Lower leg skin (tissue), 3 donors: ENCODE data around the gene THUMPD2.

Experiments used
- POLR2A ChIP-seq, 2 donors: fragments of 450-650 bp; IDR thresholded peaks; one replicate each; pipeline ENCODE4 v1.6.1; 2016 to 2017; ENCODE audit warnings: antibody characterized with exemption in 2 of 2, mild to moderate bottlenecking in 1 of 2, moderate library complexity in 1 of 2
- TF ChIP-seq, protein P1 (sequence below), 3 donors: fragments of 450-650 bp; IDR thresholded peaks; one replicate each; pipeline ENCODE4 v1.5.1; 2016; ENCODE audit warnings: antibody characterized with exemption in 3 of 3, mild to moderate bottlenecking in 3 of 3, moderate library complexity in 2 of 3

DNA sequence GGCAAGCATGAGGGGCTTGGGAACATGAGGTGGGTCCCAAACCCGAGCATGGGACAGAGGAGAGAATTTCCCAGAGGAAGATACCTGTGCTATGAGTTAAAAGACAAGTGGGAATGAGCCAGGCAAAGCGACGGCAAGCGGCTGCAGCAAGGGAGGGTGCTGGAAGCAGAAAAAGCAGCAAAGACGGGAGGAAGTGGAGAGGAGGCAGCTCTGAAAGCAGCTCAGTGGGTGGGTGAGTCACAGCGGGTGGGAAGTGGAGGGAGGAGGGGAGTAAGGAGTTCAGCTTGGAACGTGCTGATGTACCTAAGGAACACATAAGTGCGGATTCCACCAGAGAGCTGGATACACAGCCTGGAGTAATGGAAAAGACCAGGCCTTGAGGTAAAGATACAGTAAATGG, 41.4 kb downstream of the THUMPD2 start:
- TF ChIP-seq POLR2A (IDR thresholded peaks at IDR 0.05): no peak
- TF ChIP-seq, protein P1, sequence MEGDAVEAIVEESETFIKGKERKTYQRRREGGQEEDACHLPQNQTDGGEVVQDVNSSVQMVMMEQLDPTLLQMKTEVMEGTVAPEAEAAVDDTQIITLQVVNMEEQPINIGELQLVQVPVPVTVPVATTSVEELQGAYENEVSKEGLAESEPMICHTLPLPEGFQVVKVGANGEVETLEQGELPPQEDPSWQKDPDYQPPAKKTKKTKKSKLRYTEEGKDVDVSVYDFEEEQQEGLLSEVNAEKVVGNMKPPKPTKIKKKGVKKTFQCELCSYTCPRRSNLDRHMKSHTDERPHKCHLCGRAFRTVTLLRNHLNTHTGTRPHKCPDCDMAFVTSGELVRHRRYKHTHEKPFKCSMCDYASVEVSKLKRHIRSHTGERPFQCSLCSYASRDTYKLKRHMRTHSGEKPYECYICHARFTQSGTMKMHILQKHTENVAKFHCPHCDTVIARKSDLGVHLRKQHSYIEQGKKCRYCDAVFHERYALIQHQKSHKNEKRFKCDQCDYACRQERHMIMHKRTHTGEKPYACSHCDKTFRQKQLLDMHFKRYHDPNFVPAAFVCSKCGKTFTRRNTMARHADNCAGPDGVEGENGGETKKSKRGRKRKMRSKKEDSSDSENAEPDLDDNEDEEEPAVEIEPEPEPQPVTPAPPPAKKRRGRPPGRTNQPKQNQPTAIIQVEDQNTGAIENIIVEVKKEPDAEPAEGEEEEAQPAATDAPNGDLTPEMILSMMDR (IDR thresholded peaks at IDR 0.05): no peak
